ENCODE measurements around the gene P2RX1.
"Not testable (repeated sequence)": the region's sequence is repeated elsewhere in the genome, so short reads cannot be mapped to it uniquely, and the experiment has no call there.

DNA sequence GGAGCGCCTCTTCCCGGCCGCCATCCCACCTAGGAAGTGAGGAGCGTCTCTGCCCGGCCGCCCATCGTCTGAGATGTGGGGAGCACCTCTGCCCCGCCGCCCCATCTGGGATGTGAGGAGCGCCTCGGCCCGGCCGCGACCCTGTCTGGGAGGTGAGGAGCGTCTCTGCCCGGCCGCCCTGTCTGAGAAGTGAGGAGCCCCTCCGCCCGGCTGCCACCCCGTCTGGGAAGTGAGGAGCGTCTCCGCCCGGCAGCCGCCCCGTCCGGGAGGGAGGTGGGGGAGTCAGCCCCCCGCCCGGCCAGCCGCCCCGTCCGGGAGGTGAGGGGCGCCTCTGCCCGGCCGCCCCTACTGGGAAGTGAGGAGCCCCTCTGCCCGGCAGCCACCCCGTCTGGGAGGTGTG is 62.1 kb downstream of the P2RX1 start:
- not testable (repeated sequence) for TF ChIP-seq CTCF, POLR2A, POLR2AphosphoS5 (IDR thresholded peaks at IDR 0.05)
